GM18519 (cell line): ENCODE results near the gene PTPRJ.

Experiments used
- ATAC-seq: cut with Tn5 transposase; IDR thresholded peaks from one replicate; pipeline ENCODE4 v1.9.1; 2021; ENCODE audit warnings: mild to moderate bottlenecking, moderate library complexity; ENCODE audit not compliant: unreplicated experiment, low FRiP score

The PTPRJ gene

GRCh38 chr11:48087422-48087821, 107.1 kb downstream of the PTPRJ start:
- ATAC-seq: no peak

GRCh38 chr11:48087974-48088681, 107.8 kb downstream of the PTPRJ start:
- ATAC-seq: no peak

GRCh38 chr11:48088682-48089050, 108.3 kb downstream of the PTPRJ start:
- ATAC-seq: no peak

GRCh38 chr11:48090174-48090573, 109.8 kb downstream of the PTPRJ start:
- no peak for ATAC-seq

- ATAC-seq: no peak
These were observed 111.2 kb downstream of the PTPRJ start for GRCh38 chr11:48091426-48092102.

- ATAC-seq: no peak
These were observed 113.0 kb downstream of the PTPRJ start for GRCh38 chr11:48093323-48093722.

GRCh38 chr11:48093795-48094642, 113.7 kb downstream of the PTPRJ start:
- ATAC-seq: no peak

GRCh38 chr11:48094643-48095339, 114.4 kb downstream of the PTPRJ start:
- no peak for ATAC-seq

GRCh38 chr11:48095779-48096470, 115.6 kb downstream of the PTPRJ start:
- ATAC-seq: no peak

GRCh38 chr11:48096588-48097525, 116.5 kb downstream of the PTPRJ start:
- ATAC-seq: no peak

- ATAC-seq: no peak
These were observed 117.7 kb downstream of the PTPRJ start for GRCh38 chr11:48098024-48098423.

GRCh38 chr11:48099916-48100446, 119.6 kb downstream of the PTPRJ start:
- ATAC-seq: no peak

- ATAC-seq: no peak
These were observed 120.8 kb downstream of the PTPRJ start for GRCh38 chr11:48101044-48101733.

- no peak for ATAC-seq
These were observed 121.6 kb downstream of the PTPRJ start for GRCh38 chr11:48101958-48102357.

GRCh38 chr11:48103621-48104567, 123.5 kb downstream of the PTPRJ start:
- ATAC-seq: no peak

- no peak for ATAC-seq
These were observed 124.2 kb downstream of the PTPRJ start for GRCh38 chr11:48104568-48104924.
